ENCODE results near the gene CADPS2. TPM values are rescaled to one million over a fixed set of nuclear protein-coding genes. Genes with fewer than 3 reads are reported as not detected.

Gene CADPS2
- total RNA-seq, 4 donors from 2014 or later, result 2.2 to 9.2 (median 5.7) TPM

GRCh38 chr7:122532406-122533269 is 353.6 kb downstream of the CADPS2 start:
- DNase-seq, result no peak
- TF ChIP-seq POLR2A (IDR thresholded peaks at IDR 0.05) (no peak), CTCF (IDR thresholded peaks at IDR 0.05) (peak in 3 of 6 experiments; percentile 19 to 43 (median 24))
- no peak overlapping the region for H3K27ac ChIP-seq
- no peaks in the 10 kb centered on the region for H3K36me3 ChIP-seq
- no peaks in the 10 kb centered on the region for H3K27me3 ChIP-seq
- H3K9me3 ChIP-seq, result no peaks in the 10 kb centered on the region
- H3K4me3 ChIP-seq, result no peak overlapping the region
- H3K4me1 ChIP-seq, result no peaks in the 10 kb centered on the region
- 30 to 31% methylated on average over 8 to 9 of the region's 9 CpGs for WGBS, 2 donors
- intact Hi-C loops (cut with DNase I), result no loop called here

GRCh38 chr7:122528879-122529481 is 357.3 kb downstream of the CADPS2 start:
- WGBS, 2 donors, result 9 to 13% methylated on average over 3 of the region's 3 CpGs
- H3K27me3 ChIP-seq, result no peaks in the 10 kb centered on the region
- intact Hi-C loops (cut with DNase I), result loop anchor here (5.0 kb wide), 1 partner anchor 312 kb away; no protein-coding TSS in a partner anchor
- no peak overlapping the region for H3K27ac ChIP-seq
- DNase-seq, result no peak
- no peaks in the 10 kb centered on the region for H3K4me1 ChIP-seq
- TF ChIP-seq POLR2A (IDR thresholded peaks at IDR 0.05) (no peak), CTCF (IDR thresholded peaks at IDR 0.05) (peak in 5 of 6 experiments; percentile 5 to 54 (median 41))
- H3K9me3 ChIP-seq, result no peaks in the 10 kb centered on the region
- no peak overlapping the region for H3K4me3 ChIP-seq
- H3K36me3 ChIP-seq, result no peaks in the 10 kb centered on the region

GRCh38 chr7:122525355-122525754 is 360.9 kb downstream of the CADPS2 start:
- H3K4me3 ChIP-seq, result no peak overlapping the region
- H3K4me1 ChIP-seq, result no peaks in the 10 kb centered on the region
- 75 to 79% methylated on average over 5 of the region's 5 CpGs for WGBS, 2 donors
- TF ChIP-seq CTCF (IDR thresholded peaks at IDR 0.05) (no peak), POLR2A (IDR thresholded peaks at IDR 0.05) (no peak)
- no peak overlapping the region for H3K27ac ChIP-seq
- H3K9me3 ChIP-seq, result no peaks in the 10 kb centered on the region
- intact Hi-C loops (cut with DNase I), result loop anchor here (5.0 kb wide), 1 partner anchor 308 kb away; no protein-coding TSS in a partner anchor
- H3K27me3 ChIP-seq, result no peaks in the 10 kb centered on the region
- no peak for DNase-seq
- H3K36me3 ChIP-seq, result no peaks in the 10 kb centered on the region

- intact Hi-C loops (cut with DNase I), result no loop called here
- TF ChIP-seq CTCF (IDR thresholded peaks at IDR 0.05), result no peak
- TF ChIP-seq POLR2A (IDR thresholded peaks at IDR 0.05), result no peak
- Histone ChIP-seq H3K9me3 (no peaks in the 10 kb centered on the region), H3K4me1 (no peaks in the 10 kb centered on the region), H3K36me3 (no peaks in the 10 kb centered on the region), H3K27ac (no peak overlapping the region), H3K27me3 (no peaks in the 10 kb centered on the region), H3K4me3 (no peak overlapping the region)
- no peak for DNase-seq
These were observed 364.5 kb downstream of the CADPS2 start for GRCh38 chr7:122521767-122522166.

GRCh38 chr7:122520971-122521555 is 365.2 kb downstream of the CADPS2 start:
- no peak overlapping the region for H3K27ac ChIP-seq
- intact Hi-C loops (cut with DNase I), result no loop called here
- no peak overlapping the region for H3K4me3 ChIP-seq
- no peak for TF ChIP-seq POLR2A (IDR thresholded peaks at IDR 0.05)
- TF ChIP-seq CTCF (IDR thresholded peaks at IDR 0.05), result no peak
- no peaks in the 10 kb centered on the region for H3K36me3 ChIP-seq
- WGBS, 2 donors, result 66 to 71% methylated on average over 5 of the region's 5 CpGs
- no peaks in the 10 kb centered on the region for H3K27me3 ChIP-seq
- H3K4me1 ChIP-seq, result no peaks in the 10 kb centered on the region
- H3K9me3 ChIP-seq, result no peaks in the 10 kb centered on the region
- DNase-seq, result no peak
